Kidney (tissue), 14 donors: ENCODE measurements around the gene KRTAP5-4. TPM values are rescaled to one million over a fixed set of nuclear protein-coding genes. Genes with fewer than 3 reads are reported as not detected.
A peak's percentile ranks its signal among the peaks of the same experiment; 100 is the strongest.

Experiments used
- DNase-seq, 5 donors: peaks; one replicate each; pipeline ENCODE4 v3.0.0-alpha.2; 2013 to 2020
- FAIRE-seq: peaks from 2 replicates; lab custom pipeline; 2012; peaks lifted over from hg19 to GRCh38; lab: Jason Lieb, UNC
- H3K27ac ChIP-seq, 2 donors: one replicate each; pipeline ENCODE4 v1.7.0; 2013; ENCODE audit warnings: low read depth in 2 of 2, low read length in 2 of 2, inconsistent platforms in 1 of 2
- H3K27me3 ChIP-seq: one replicate; pipeline ENCODE4 v1.7.1; 2013; ENCODE audit warnings: low read length, inconsistent platforms; ENCODE audit not compliant: control insufficient read depth, insufficient read depth
- H3K36me3 ChIP-seq, 3 donors: one replicate each; pipeline versions ENCODE4 v1.7.0 to v1.7.1; 2013; ENCODE audit warnings: low read length in 3 of 3, control low read depth in 1 of 3, inconsistent platforms in 1 of 3; ENCODE audit not compliant: insufficient read depth in 3 of 3, control insufficient read depth in 2 of 3
- H3K4me1 ChIP-seq, 3 donors: one replicate each; pipeline versions ENCODE4 v1.7.0 to v1.7.1; 2013; ENCODE audit warnings: low read length in 3 of 3, inconsistent platforms in 1 of 3, low read depth in 1 of 3; ENCODE audit not compliant: control insufficient read depth in 2 of 3, insufficient read depth in 2 of 3
- H3K4me3 ChIP-seq, 3 donors: one replicate each; pipeline versions ENCODE4 v1.7.0 to v1.8.1; 2013; ENCODE audit warnings: low read length in 3 of 3, control low read depth in 1 of 3, inconsistent platforms in 1 of 3
- H3K9ac ChIP-seq, 3 donors: one replicate each; pipeline versions ENCODE4 v1.7.0 to v1.7.1; 2013; ENCODE audit warnings: low read length in 3 of 3, control low read depth in 1 of 3, inconsistent platforms in 1 of 3
- H3K9me3 ChIP-seq, 3 donors: one replicate each; pipeline versions ENCODE4 v1.7.0 to v1.7.1; 2013; ENCODE audit warnings: low read length in 3 of 3, control low read depth in 1 of 3, inconsistent platforms in 1 of 3; ENCODE audit not compliant: control insufficient read depth in 2 of 3, insufficient read depth in 1 of 3
- intact Hi-C: fragments of 100-400 bp; cut with DNase I; formaldehyde crosslinking; loops from one replicate; pipeline ENCODE4 v1.11.1; 2022
- polyA plus RNA-seq: library from polyadenylated mRNA; stranded (reverse); fragments of 350-450 nt; fragmentation: Illumina TruSeq; extraction: RNeasy Lipid Tissue Mini Kit (QIAGEN cat#74804); gene quantifications from one replicate; pipeline ENCODE4 v1.2.3, GENCODE V29; 2014; ENCODE audit warnings: low read depth, low replicate concordance; ENCODE audit not compliant: insufficient read depth
- total RNA-seq: library from RNA; stranded (reverse); fragmentation: NEBNext Ultra II Directional; extraction: Animal tissue kit (Norgen Biotek cat#: 25700); gene quantifications from one replicate; pipeline ENCODE4 v1.2.1, GENCODE V29; 2021
- TF ChIP-seq, protein P1 (sequence below): IDR thresholded peaks from 3 replicates; pipeline ENCODE4 v1.5.1; 2012; ENCODE audit warnings: mild to moderate bottlenecking, moderate library complexity, borderline replicate concordance; ENCODE audit not compliant: insufficient read depth; ENCODE audit errors: extremely low read depth
- donor health status: control.
- donor health status: control.
- donor health status: control.
- donor health status: control.
- donor health status: control.
- donor health status: DM: yes; HTN: yes; CAD: no.
- donor health status: Normal renal cell carcinoma (clear cell type).

KRTAP5-4 gene
- total and polyA plus RNA-seq, 2 donors from 2014 or later: not detected

DNA sequence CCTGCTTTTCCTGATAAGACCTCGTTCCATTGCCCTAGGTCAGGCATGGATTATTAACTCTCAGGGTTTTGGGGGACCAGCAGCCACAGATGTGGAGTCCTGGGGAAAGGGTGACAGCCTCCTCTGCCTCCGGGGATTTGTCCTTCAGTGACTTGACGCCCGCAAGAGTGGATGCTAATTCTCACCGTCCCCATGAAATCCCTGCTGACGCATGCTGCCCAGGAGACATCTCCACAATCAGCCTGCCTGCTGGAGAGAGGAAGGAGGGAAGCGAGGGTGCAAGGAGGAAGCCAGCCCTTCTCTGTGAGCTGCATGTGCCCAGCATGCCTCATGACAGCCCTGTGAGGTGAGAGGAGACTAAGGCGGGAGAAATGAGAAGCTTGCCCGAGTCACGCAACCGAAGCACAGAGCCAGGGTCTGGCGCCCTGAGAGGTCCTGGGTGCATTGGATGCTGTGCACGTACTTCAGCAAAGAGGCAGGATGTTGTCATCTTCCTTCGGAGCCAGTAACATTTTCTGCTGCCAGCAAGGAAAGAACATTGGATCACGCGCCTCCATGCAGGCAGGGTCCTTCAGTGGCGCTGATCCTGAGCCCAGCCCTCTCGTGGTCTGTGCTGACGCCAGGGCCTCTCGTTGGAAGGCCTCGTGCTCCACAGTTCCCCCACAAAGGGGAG, 47.7 kb upstream of the KRTAP5-4 start:
- H3K27me3 ChIP-seq: no peaks in the 10 kb centered on the region
- FAIRE-seq (no peak), DNase-seq (no peak)
- no peaks in the 10 kb centered on the region for H3K36me3 ChIP-seq
- H3K9me3 ChIP-seq: no peaks in the 10 kb centered on the region
- TF ChIP-seq, protein P1, sequence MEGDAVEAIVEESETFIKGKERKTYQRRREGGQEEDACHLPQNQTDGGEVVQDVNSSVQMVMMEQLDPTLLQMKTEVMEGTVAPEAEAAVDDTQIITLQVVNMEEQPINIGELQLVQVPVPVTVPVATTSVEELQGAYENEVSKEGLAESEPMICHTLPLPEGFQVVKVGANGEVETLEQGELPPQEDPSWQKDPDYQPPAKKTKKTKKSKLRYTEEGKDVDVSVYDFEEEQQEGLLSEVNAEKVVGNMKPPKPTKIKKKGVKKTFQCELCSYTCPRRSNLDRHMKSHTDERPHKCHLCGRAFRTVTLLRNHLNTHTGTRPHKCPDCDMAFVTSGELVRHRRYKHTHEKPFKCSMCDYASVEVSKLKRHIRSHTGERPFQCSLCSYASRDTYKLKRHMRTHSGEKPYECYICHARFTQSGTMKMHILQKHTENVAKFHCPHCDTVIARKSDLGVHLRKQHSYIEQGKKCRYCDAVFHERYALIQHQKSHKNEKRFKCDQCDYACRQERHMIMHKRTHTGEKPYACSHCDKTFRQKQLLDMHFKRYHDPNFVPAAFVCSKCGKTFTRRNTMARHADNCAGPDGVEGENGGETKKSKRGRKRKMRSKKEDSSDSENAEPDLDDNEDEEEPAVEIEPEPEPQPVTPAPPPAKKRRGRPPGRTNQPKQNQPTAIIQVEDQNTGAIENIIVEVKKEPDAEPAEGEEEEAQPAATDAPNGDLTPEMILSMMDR: no peak
- intact Hi-C loops: no loop called here
- H3K4me1 ChIP-seq: peaks cover 0 to 3% (median 0%) of the 10 kb centered on the region in 3 donors
- H3K9ac ChIP-seq: no peak overlapping the region
- no peak overlapping the region for H3K27ac ChIP-seq
- H3K4me3 ChIP-seq: no peak overlapping the region

DNA sequence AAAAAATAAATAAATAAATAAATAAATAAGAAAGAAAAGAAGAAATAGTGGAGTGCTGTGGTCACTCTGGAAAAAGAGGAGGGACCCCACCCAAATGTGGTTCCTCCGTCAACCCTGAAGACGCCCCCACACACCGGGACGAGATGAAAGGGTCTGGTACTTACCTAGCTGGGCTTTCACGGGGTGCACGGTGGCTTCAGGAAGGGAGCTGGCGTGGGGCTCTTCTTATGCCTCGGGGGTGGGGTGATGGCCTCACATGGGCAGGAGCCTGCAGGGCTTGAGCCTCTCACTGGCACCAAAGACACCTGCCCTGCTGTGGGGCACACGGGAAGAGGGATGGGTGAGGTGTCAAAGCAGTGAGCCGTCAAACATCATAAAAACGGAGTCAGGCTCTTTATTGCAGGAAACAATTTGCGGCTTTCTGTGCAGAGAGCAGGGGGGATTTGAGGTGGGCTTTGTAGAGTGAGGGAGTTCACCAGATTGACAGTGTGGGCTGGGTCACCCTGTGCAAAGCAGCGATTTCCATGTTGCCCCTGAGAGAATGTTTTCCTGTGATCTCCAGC, 47.1 kb upstream of the KRTAP5-4 start:
- Histone ChIP-seq H3K27me3 (no peaks in the 10 kb centered on the region), H3K36me3 (no peaks in the 10 kb centered on the region), H3K4me3 (no peak overlapping the region), H3K4me1 (peaks cover 0 to 3% (median 0%) of the 10 kb centered on the region in 3 donors), H3K9me3 (no peaks in the 10 kb centered on the region), H3K27ac (no peak overlapping the region), H3K9ac (no peak overlapping the region)
- intact Hi-C loops: no loop called here
- TF ChIP-seq, protein P1: no peak
- DNase-seq (no peak), FAIRE-seq (no peak)

DNA sequence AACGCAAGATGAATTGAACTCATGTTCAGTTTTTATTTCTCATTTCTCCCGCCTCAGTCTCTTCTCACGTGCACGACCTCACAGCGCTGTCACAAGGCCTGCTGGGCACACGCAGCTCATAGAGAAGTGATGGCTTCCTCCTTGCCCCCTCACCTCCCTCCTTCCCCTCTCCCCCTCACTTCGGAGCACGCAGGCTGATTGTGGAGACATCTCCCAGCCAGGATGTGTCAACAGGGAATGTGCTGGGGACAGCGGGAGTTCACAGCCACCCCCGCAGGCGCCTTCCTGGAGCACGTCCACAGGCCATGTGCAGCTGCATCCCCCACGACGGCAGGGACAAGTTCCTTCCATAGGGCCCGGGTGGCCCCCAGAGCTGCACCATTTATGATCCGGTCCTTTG, 46.0 kb upstream of the KRTAP5-4 start:
- H3K9ac ChIP-seq: no peak overlapping the region
- H3K27ac ChIP-seq: no peak overlapping the region
- FAIRE-seq (no peak), DNase-seq (peak; percentile 85 to 94 (median 87))
- H3K9me3 ChIP-seq: no peaks in the 10 kb centered on the region
- H3K27me3 ChIP-seq: no peaks in the 10 kb centered on the region
- H3K4me3 ChIP-seq: no peak overlapping the region
- intact Hi-C loops: no loop called here
- TF ChIP-seq, protein P1: no peak
- peaks cover 0 to 3% (median 0%) of the 10 kb centered on the region in 3 donors for H3K4me1 ChIP-seq
- no peaks in the 10 kb centered on the region for H3K36me3 ChIP-seq
